ENCODE results near the gene PAX3.

PAX3 gene

DNA sequence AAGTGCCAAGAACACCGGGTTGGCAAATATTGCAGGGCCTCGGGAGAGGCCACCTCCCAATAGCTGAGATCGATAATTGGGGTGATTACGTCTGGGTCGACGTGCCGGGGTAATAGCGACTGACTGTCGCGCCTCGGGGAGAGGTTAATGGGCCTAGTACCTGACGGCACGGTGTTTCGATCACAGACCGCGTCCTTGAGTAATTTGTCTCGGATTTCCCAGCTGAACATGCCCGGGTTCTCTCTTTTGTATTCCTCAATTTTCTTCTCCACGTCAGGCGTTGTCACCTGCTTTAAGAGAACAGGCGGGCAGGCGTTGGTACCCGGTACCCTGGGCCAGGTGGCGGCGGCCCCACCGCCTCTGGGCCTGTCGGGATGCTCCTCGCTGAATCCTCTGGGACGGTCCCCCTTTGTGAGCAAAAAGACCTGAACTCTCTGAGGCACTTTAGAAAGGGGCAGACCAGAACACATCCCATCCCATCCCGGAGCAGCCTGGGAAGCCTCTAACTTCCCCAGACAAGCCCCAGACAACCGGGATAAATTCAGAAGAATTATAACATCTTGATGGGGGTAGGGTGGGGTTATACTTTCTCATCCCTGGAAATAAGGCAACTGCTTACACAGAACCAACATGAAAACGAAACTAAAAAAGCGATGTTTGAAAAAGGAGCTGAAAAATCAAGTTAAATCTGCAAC is 3.3 kb downstream of the PAX3 start:
- no peak for DNase-seq

DNA sequence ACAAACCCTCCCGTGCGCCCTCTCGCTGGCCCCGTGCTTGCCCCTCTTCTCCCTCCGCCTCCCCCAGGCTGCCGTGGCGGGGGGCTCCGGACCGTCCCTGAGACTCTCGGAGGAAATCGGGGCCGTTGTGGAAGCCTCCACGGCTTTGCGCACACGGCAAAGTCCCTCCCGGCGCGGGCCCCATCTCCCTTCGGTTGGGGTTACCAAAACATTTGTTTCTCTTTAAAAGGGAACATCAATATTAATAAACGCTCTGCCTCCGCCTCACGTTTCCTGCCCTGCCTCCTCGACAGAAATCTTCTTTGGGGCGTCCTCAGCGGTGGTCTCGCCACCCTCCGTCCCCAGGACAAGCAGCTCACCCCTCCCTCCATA is 3.8 kb downstream of the PAX3 start:
- no peak for DNase-seq

DNA sequence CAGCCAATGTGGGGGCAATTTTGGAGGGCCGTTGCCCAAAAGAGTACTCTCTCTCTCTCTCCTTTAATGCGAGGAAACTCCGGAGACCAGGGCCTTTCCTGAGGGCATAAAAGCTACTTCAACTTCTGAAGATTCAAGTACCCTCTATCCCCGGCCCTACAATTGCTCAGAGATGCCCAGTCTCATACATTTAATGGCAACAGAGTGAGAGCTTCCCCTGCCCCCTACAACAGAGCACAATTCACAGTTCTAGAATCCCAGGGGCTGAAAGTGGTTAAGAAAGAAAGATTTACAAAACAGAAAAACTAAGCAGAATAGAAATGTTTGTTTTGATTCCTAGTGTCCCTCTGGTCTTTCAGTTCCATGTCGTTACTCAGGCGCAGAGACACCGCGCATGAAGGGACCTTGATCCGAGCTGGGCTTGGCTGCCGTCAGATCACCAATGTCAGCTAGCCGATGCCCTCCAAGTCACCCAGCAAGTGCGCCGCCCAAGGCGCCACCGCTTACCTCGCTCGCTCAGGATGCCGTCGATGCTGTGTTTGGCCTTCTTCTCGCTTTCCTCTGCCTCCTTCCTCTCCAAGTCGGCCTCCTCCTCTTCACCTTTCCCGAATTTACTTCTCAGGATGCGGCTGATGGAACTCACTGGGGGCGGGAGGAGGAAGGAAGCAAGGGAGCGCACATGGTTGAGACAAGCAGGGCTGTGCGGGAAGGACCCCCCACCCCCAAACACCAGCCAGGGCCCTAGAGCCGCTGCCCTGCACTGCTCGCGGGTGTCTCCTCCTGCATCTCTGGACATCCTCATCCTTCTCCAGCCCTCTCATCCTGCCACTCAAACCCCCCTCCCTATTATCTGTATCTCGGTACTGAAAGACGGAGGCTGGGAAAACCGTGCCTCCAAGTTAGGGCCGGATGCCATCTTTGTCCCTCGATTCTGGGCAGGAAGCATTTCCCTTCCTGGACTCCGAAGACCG is 4.9 kb downstream of the PAX3 start:
- no peak for DNase-seq

DNA sequence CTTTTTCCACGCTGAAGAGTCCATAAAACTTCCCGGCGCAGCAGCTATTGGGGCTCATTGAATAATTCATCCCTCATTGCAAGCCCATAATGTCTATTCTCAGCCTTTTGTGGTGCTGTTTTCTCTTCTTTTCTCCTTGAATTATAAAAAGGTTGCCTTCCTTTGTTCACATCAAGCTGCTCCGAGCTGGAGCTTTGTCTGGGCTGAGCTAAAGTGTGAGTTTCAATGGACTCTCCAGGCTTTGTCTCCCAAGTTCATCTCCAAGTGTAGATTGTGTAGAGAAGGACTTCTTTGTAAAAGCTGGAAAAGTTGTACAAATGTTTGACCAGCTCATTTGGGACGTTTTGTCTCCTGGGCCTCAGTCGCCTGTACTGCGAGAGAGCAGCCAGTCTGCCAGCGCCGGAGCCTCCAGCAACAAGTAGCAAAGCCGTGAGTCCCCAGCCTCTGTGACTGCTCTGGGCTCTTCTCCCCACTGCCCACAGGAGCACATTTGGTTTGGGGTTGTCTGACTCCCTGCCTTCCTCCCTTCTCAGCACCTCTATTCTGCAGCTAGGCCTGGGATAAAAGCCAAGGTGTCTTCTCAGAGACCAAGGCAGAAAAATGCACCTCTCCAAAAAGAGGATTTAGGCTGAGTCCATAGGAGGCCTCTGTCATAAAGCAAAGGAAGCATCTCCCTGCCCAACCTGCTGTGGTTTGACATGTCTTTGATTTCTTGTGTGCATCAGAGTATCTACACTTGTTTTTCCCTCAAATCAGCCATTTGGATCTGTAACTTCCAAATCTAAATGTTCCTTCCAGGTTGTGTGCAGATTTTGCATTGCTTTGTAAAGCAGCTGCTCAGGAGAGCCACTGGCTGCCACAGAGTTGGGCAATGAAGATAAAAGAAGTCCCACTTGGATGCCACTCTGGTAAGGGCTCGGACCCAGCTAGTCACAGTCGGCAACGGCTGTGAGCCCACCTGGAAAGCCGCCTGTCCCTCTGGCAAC is 6.4 kb downstream of the PAX3 start:
- no peak for DNase-seq

DNA sequence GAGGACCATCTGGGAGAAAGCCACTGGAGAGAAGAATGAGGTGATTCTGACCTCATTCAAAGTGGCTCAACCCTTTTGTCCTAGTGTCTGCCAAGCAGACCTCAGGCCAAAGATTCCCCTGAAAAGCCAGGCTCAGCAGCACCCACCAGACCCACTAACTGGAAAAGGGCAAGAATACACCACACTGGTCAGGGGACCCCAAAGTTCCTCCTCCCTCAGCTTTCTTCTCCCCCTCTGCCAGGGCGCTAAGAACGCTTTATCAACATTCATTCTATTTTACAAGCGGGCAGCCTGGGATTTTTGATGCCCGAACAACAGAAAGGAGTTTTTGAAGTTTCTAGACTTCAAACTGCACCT is 7.3 kb downstream of the PAX3 start:
- DNase-seq: no peak

DNA sequence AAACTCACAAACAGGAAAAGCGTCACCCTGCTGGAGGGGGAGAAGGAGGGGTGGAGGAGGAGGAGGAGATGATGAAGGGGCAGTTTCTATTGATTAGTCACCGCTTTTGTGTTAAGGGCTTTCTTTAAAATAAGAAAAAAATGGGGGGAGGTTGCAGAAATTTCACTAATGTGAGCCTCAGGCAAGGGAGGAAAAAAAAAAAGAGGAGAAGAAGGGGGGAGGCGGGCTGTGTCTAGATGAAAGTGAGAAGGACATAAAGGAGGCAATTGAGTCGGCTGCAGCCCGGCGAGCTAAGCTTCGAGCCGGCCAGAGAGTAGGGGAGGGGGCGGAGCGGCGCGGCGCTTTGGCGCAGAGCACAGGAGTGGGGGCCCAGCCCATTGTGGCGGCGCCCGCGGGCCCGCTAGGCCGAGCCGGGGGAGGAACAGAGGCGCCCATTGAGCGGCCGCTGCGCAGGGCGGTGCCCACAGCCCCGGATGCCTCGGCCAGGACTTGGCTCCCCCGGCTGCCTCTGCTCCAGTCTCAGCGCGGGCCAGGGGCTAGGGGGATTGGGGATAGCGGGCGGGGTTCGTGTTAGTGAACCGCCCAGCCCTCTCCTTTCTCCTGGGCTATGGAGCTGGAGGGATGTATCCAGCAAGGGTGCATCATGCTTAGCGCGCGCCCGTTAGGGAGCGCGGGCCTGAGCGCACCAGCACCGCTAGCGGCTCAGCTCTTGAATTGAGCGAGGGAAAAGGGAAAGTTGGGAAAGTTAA is 7.9 kb downstream of the PAX3 start:
- no peak for DNase-seq

DNA sequence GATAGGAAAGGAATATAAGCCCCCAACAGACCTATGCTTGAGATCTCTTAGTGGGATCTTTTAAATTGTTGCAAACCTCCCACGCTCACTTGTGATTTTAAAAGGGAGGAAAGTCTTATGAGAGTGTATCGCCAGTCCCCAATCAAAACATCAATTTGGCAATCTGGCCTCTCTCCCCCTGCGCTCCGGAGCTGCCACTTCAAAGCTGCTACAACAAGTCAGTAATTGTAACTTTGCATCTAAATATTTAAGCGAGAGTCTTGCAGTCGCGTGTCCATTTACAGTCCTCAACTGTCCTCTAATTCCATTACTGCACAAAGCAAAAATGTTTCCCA is 8.4 kb downstream of the PAX3 start:
- no peak for DNase-seq

DNA sequence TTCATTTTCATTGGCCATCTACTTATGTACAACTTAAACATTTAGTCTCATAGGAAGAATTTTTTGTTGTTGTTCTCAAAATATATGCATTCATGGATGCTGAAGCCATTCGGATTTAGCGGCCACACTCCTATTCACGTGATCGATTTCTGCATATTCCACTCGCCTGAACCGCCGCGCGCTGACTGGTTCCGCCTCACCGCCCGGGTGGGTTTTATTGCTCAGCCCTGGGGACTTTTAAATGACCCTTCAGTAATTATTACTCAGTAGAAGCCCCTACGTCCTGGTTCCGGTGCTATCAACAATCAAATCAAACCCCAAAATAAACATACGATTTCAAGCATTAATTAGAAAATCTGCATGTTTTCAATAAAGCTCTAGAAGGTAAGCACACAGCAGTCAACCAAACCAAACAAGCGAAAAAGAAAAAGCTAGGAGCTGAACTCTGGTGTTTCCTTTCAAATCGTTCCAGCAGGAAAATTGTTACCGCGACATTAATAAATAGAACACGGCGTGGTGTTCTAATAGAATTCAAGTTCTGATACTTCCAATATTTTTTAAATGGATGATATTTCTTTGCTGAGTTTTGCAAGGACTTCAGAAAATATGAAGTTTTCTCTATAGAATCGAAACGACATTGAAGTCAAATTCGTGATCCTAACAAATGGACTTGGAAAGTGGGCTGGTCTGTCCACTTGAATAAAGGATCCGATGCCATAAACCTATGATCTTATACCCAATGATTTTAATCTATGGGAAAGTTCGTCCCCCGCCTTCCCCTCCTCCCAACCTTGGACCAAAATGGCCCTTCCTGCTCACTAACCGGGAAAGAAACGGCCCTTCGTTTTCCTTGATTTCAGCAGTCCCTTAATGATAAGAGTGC is 9.3 kb downstream of the PAX3 start:
- DNase-seq: no peak

DNA sequence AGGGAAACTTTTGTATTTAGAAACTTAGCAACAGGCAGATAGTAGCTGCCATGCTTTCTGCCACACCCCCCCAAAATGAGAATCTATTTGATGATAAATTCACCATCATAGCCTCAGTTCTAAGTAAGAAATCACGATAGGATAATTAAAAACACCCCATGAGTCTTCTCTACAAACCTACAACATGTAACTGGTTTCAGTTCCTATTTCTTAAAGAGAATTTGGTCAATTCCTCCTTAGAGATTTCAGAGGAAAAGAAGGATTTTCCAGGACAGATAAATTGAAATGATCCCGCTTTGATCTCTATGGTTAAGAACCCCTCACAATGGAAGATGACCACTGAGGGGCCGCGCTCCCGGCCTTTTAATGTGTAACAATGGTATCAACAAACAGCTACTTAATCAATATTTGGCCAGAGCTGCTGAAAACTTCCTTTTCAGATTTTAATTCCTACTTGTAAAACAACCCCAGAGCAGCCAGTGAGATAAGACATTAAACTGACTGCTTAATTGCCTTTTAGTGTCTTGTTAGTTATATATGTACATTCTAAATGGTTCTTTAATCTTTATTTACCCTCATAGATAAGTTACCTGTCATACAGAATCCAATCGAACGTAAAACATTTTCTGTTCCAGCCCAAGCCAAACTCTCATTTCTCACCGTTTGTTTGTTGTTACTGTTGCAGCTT is 10.1 kb downstream of the PAX3 start:
- no peak for DNase-seq

DNA sequence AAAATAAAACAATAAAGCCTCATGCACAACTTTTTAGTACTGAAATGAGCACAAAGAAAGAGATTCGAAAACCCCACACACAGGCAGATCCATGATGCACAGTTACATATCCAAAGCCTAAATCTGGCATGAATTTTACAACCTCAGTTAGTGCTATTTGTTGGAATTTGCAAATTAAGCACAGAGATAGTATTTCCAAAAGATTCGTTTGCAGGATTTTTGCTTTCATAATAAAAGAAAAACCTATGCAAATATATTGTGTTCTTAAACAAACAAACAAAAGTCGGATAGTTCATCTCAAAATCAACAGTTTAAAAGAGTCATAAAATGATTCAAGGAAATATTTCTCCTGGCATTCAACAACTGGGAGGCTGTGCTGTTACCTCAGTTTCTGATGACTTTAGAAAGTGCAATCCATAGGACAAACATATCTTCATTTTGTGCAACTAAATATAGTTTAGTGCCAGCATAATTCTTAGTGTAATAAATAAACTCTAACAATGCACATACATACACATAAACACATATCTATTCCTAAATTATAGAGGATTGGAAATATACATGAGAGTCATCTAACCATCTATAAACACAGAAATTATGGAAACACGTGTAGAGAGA is 10.8 kb downstream of the PAX3 start:
- DNase-seq: no peak

DNA sequence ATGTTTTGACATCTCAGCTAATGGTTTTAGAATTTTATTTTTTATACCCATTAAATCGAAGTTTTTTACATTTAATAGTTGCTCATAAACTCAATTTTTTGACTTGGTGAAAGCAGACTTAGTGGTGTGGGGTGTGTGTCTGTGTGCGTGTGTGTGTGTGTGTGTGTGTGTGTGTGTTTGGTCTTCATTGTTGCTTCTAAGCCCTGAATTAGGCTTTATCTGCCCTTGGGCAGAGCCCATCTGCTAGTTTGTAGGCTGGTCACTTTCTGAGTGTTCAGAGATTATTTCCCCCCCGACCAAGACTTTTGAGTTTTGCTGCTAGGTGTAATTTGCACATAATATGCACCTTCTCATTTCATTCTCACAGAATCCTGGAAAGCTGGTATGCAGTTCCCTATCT is 14.3 kb downstream of the PAX3 start:
- DNase-seq: no peak

DNA sequence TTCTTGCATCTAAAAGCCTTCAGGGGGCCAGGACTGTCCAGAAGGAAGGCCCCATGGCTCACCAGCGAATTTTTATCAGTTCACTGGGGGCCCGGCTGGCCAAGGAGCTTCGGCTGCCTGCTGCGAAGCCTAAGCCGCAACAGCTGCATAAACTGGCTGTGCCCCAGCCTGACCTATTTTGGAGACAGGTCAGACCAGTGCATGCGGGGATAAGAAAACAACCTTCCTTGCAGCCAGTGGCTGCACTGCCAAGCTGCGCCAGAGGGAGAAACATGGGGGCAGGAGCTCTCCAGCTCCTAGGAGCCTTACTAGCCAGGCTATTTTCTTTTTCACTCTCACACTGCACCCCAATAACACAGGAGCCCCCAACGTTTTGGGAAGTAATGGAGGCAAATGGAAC is 15.2 kb downstream of the PAX3 start:
- no peak for DNase-seq

DNA sequence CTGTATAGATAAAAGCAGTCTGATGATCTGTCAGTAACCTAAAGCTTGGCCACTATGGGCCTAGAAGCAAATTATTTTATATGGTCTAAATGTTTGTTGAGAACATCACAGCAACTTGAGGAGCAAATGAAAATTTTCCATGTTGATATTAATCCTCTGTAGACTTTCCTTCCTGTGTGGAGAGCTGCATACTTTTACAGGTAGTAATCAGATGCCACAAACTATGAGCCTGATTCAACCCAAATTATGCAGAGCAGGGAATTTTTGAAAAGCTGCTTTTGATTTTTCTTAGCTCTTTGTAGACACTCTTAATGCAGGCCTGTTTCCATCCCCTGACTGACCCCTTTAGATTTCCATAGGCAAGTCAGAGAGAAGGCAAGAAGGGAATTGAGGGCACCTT is 17.3 kb downstream of the PAX3 start:
- no peak for DNase-seq

DNA sequence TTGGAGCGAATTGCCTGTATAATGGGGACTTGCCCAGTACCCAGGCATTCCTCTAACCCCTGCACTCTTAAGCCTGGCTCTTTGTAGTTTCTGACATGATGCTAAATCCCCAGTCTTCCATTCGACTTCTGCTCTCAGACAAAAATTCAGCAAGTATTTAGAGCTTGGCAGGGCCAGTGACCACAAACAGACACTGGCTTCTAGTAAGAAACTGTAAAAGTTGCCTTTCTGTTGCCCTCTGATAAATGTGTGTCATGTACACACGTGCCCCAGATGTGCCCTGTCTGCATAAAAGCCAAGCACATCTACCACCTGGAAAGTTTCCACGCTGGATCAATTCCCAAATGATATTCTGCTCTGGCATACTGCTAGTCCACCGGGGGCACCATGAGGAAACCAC is 18.0 kb downstream of the PAX3 start:
- DNase-seq: no peak

DNA sequence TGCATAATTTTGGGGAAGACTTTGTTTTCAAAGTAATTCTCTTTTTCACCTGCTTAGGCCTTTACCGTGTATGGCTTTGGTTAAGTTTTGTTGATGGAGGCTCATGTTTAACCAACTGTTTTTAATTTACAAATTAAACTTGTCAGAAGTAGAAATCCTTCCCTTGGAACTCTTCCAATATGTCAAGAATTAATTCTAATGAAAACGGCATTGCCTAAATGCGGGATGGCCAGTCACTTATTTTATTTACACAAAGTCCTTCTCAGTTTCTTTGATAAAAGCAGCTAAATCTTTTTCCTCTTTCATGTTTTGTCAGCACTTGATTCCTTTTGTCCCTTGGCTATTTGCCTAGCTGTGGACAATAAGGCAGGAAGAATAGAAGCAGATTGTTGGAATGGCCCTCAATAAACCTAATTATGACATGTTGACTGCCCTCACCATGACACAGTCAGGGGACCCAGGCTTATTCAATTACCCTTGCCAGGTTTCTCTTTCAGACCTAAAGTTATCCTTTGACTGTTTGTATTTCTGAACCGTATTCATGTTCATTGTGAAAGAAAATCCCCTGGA is 26.3 kb downstream of the PAX3 start:
- no peak for DNase-seq

DNA sequence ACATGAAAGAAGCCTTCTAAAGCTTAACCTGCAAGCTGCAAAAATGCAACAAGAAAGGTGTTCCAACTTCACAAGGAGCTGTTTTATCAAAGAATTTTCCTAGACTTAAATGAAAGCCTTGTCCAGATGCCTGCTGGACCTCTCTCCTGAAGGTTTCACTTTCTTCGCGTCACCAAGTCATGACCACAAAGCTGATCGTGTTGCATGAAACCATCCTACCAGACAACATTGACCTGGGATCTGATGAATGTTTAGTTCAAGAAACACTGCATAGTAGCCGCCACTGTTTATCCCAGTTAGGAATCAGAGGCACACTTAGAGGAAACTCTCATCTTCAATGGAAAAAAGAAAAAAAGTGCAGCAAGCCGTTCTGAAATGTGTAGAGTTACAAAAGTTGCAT is 26.9 kb downstream of the PAX3 start:
- DNase-seq: no peak

DNA sequence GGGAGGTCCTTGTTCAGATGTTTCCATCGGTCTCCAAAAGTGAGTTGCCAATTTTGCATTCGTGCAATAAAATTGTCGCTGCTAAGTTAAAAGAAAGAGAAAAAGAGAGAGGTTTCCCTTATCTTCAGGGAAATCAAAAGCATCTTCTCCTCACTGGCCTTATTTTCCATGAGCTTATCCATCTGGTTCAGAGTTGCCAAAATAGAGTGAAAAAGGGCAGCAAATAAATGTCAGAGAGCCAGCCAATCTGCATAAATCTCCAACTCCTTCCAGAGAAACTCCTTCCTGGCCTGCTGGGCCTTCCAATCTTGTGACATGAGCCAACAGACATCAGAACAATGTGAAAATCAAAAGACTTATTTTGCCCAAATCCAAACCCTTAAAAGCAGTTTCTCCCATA is 28.4 kb downstream of the PAX3 start:
- DNase-seq: no peak

DNA sequence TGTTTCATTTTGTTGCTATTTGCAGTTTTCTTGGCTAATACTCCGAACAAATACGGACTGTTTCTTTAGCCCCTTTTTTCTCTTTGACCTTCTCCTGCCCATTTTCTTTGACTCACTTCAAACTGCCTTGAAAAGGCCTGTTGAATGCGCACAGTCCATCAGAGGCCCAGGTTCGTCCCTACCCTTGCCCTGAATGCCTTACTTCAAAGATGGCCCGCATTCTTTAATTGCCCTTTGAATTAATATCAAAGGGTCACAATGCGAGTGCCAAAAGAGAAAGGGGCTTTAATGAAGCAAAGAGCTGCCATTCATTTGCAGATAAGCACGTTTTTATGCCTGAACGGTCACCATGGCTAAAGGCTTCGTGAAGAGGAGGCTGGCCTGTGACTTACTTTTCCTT is 29.7 kb downstream of the PAX3 start:
- DNase-seq: no peak

DNA sequence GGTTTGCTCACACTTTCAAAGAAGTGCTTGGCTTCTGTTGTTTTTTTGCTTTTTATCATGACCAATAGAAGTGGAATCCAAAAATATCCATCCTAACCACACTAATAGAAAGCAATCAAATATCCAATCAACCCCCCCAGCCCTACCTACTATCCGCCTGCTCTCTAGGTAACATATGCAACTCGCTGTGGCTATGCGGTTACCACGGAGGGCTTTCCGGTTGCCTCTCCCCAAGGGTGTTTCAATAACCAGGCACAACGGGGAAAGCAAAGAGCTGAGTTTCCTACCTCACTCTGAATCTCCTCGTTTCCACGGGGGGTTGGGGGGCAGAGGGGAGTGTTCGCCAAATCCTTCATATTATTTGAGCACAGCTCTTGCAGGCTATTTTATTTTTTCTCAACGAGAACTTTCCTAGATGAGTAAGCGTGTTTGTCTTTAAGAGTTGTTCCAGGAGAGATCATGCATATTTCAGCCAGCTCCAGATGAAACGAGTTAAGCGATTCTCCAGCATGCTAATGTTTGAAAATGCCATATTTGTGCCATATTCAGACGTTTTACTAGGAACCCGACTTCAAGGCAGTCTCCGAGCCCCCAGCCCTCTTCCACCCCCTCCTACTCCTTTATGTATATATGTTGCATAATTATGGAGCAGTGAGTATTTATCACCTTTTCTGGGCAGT is 30.3 kb downstream of the PAX3 start:
- DNase-seq: no peak
